Measurements from ENCODE around the gene SLC27A1. TPM values are rescaled to one million over a fixed set of nuclear protein-coding genes. Genes with fewer than 3 reads are reported as not detected.
"Not testable (repeated sequence)": the region's sequence is repeated elsewhere in the genome, so short reads cannot be mapped to it uniquely, and the experiment has no call there.

The SLC27A1 gene
- total and polyA plus RNA-seq, 4 donors, result 2.4 to 7.4 (median 4.0) TPM

- H3K9me3 ChIP-seq (ENCODE audit: control insufficient read depth in 4 of 4, low read length in 3 of 4), result no peaks in the 10 kb centered on the region
- no peak overlapping the region for H3K4me3 ChIP-seq (ENCODE audit: low read depth in 1 of 3, low read length in 3 of 3)
- H3K36me3 ChIP-seq (ENCODE audit: control insufficient read depth in 4 of 4, insufficient read depth in 3 of 4, low read depth in 1 of 4, low read length in 3 of 4), result peaks cover 0 to 2% (median 0%) of the 10 kb centered on the region in 4 donors
- peaks cover 0 to 2% (median 0%) of the 10 kb centered on the region in 4 donors for H3K4me1 ChIP-seq (ENCODE audit: control insufficient read depth in 4 of 4, insufficient read depth in 4 of 4, low read length in 3 of 4)
- TF ChIP-seq GABPA (IDR thresholded peaks at IDR 0.05 in 1 of 2, conservative IDR thresholded peaks at IDR 0.05 in 1 of 2) (no peak), JUND (IDR thresholded peaks at IDR 0.05) (no peak), ZBTB33 (IDR thresholded peaks at IDR 0.05) (no peak), FOXA2 (IDR thresholded peaks at IDR 0.05) (no peak)
- DNase-seq (ENCODE audit: low spot score), result no peak
- H3K27me3 ChIP-seq (ENCODE audit: control insufficient read depth in 4 of 4, insufficient read depth in 4 of 4, low read length in 3 of 4), result no peaks in the 10 kb centered on the region
- H3K9ac ChIP-seq (ENCODE audit: low read depth in 1 of 2, low read length in 2 of 2), result no peak overlapping the region
- H3K27ac ChIP-seq (ENCODE audit: low read depth in 1 of 2, low read length in 2 of 2), result no peak overlapping the region
- WGBS, result 74% methylated on average over 9 of the region's 9 CpGs
Measured at GRCh38 chr19:17495639-17496296, 25.4 kb downstream of the SLC27A1 start.

GRCh38 chr19:17496337-17496997, 26.1 kb downstream of the SLC27A1 start:
- Histone ChIP-seq H3K4me1 (ENCODE audit: control insufficient read depth in 4 of 4, insufficient read depth in 4 of 4, low read length in 3 of 4) (peaks cover 0 to 2% (median 0%) of the 10 kb centered on the region in 4 donors), H3K27ac (ENCODE audit: low read depth in 1 of 2, low read length in 2 of 2) (no peak overlapping the region), H3K9me3 (ENCODE audit: control insufficient read depth in 4 of 4, low read length in 3 of 4) (no peaks in the 10 kb centered on the region), H3K27me3 (ENCODE audit: control insufficient read depth in 4 of 4, insufficient read depth in 4 of 4, low read length in 3 of 4) (no peaks in the 10 kb centered on the region), H3K36me3 (ENCODE audit: control insufficient read depth in 4 of 4, insufficient read depth in 3 of 4, low read depth in 1 of 4, low read length in 3 of 4) (peaks cover 0 to 6% (median 0%) of the 10 kb centered on the region in 4 donors), H3K9ac (ENCODE audit: low read depth in 1 of 2, low read length in 2 of 2) (no peak overlapping the region), H3K4me3 (ENCODE audit: low read depth in 1 of 3, low read length in 3 of 3) (no peak overlapping the region)
- peak; percentile 86 for DNase-seq (ENCODE audit: low spot score)
- WGBS, result 35% methylated on average over 14 of the region's 14 CpGs
- peak; percentile 65 to 85 for TF ChIP-seq RAD21 (IDR thresholded peaks at IDR 0.05)
- TF ChIP-seq, protein P1, sequence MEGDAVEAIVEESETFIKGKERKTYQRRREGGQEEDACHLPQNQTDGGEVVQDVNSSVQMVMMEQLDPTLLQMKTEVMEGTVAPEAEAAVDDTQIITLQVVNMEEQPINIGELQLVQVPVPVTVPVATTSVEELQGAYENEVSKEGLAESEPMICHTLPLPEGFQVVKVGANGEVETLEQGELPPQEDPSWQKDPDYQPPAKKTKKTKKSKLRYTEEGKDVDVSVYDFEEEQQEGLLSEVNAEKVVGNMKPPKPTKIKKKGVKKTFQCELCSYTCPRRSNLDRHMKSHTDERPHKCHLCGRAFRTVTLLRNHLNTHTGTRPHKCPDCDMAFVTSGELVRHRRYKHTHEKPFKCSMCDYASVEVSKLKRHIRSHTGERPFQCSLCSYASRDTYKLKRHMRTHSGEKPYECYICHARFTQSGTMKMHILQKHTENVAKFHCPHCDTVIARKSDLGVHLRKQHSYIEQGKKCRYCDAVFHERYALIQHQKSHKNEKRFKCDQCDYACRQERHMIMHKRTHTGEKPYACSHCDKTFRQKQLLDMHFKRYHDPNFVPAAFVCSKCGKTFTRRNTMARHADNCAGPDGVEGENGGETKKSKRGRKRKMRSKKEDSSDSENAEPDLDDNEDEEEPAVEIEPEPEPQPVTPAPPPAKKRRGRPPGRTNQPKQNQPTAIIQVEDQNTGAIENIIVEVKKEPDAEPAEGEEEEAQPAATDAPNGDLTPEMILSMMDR (IDR thresholded peaks at IDR 0.05; ENCODE audit: low read depth, low read length, missing input control), result peak; percentile 88
- no peak for TF ChIP-seq YY1 (IDR thresholded peaks at IDR 0.05)

GRCh38 chr19:17497149-17497798, 26.9 kb downstream of the SLC27A1 start:
- 58% methylated on average over 41 of the region's 41 CpGs for WGBS
- no peak for DNase-seq (ENCODE audit: low spot score)
- Histone ChIP-seq H3K36me3 (ENCODE audit: control insufficient read depth in 4 of 4, insufficient read depth in 3 of 4, low read depth in 1 of 4, low read length in 3 of 4) (peaks cover 0 to 6% (median 0%) of the 10 kb centered on the region in 4 donors), H3K4me1 (ENCODE audit: control insufficient read depth in 4 of 4, insufficient read depth in 4 of 4, low read length in 3 of 4) (peaks cover 0 to 2% (median 0%) of the 10 kb centered on the region in 4 donors), H3K27me3 (ENCODE audit: control insufficient read depth in 4 of 4, insufficient read depth in 4 of 4, low read length in 3 of 4) (no peaks in the 10 kb centered on the region), H3K9me3 (ENCODE audit: control insufficient read depth in 4 of 4, low read length in 3 of 4) (no peaks in the 10 kb centered on the region), H3K9ac (ENCODE audit: low read depth in 1 of 2, low read length in 2 of 2) (no peak overlapping the region), H3K4me3 (ENCODE audit: low read depth in 1 of 3, low read length in 3 of 3) (no peak overlapping the region), H3K27ac (ENCODE audit: low read depth in 1 of 2, low read length in 2 of 2) (no peak overlapping the region)
- no peak for TF ChIP-seq RAD21 (IDR thresholded peaks at IDR 0.05)

DNA sequence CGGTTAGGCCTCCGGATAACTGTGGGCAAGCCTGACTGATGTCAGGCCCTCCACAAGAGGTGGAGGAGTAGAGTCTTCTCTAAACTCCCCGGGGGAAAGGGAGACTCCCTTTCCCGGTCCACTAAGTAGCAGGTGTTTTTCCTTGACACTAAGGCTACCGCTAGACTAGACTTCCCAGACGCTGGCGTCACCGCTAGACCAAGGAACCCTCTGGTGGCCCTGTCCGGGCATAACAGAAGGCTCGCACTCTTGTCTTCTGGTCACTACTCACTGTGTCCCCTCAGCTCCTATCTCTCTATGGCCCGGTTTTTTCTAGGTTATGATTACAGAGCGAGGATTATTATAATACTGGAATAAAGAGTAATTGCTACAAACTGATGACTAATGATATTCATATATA, 28.7 kb downstream of the SLC27A1 start:
- H3K4me1 ChIP-seq (ENCODE audit: control insufficient read depth in 4 of 4, insufficient read depth in 4 of 4, low read length in 3 of 4); H3K9me3 ChIP-seq (ENCODE audit: control insufficient read depth in 4 of 4, low read length in 3 of 4); H3K4me3 ChIP-seq (ENCODE audit: low read depth in 1 of 3, low read length in 3 of 3); H3K27ac ChIP-seq (ENCODE audit: low read depth in 1 of 2, low read length in 2 of 2); H3K36me3 ChIP-seq (ENCODE audit: control insufficient read depth in 4 of 4, insufficient read depth in 3 of 4, low read depth in 1 of 4, low read length in 3 of 4); DNase-seq (ENCODE audit: low spot score); H3K27me3 ChIP-seq (ENCODE audit: control insufficient read depth in 4 of 4, insufficient read depth in 4 of 4, low read length in 3 of 4); H3K9ac ChIP-seq (ENCODE audit: low read depth in 1 of 2, low read length in 2 of 2): not testable (repeated sequence)
- WGBS, result 85% methylated on average over 12 of the region's 12 CpGs

All from liver (tissue), 9 donors.